GM18519 (cell line): ENCODE results near the gene TXNRD2.

ENCODE experiments used
- ATAC-seq: cut with Tn5 transposase; IDR thresholded peaks from one replicate; pipeline ENCODE4 v1.9.1; 2021; ENCODE audit warnings: mild to moderate bottlenecking, moderate library complexity; ENCODE audit not compliant: unreplicated experiment, low FRiP score

Gene TXNRD2

DNA sequence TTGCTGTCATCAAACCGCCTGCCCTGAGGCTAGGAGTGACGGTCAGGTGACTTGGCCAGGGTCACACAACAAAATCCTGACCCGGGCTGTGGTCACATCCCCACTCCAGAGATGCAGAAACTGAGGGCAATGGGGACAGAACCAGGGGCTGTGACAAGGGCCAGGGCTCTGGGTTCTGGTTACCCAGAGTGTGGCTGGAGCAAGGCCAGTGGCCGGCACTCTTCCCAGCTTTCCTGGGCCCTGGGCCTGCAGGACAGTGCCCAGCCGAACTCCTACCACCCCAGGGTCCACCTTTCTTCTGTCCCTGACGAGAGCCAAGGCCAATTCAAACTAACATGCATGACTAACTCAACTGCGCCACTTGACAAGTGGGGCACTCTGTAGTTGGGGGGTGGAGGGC, 39.1 kb upstream of the TXNRD2 start:
- ATAC-seq: no peak

GRCh38 chr22:19979712-19980493, 38.3 kb upstream of the TXNRD2 start:
- no peak for ATAC-seq

DNA sequence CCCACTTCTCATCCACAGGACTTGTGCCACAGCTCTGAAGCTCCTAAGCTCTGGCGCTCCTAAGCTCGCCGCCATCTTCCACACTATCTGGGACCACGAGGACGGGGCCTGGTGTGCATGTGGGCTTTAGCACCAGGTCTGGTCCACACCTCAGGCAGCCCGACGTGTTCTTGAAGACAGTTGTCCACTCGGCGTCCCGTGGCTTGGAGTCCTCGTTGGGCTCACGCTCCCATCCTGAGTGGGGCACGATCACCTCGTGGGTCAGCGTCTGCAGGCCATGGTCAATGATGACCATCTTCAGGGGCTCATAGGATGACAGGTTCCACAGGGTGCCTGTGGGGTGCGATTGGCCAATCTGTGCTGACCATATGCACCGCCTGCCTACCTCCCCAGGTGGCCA, 37.1 kb upstream of the TXNRD2 start:
- no peak for ATAC-seq

- ATAC-seq: no peak
These were observed 36.0 kb upstream of the TXNRD2 start for GRCh38 chr22:19977296-19978243.

DNA sequence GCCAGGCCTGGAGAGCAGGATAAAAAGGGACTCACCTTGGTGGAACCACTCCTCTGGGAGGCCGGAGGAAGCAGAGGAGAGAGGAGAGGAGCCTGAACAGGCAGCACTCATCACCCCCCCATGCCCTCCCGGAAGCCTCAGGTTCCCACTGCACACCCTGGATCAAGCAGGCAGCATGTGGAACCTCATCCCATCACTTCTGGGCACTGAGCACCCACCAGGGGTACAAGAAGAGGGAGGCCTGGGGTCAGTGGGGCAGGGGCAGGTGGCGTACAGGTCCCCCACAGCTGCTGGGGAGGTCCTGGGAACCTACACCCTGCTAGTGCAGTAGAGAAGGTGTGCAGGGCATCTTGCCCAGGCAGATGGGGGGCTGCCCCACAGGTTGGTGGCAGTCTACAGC, 35.1 kb upstream of the TXNRD2 start:
- no peak for ATAC-seq

DNA sequence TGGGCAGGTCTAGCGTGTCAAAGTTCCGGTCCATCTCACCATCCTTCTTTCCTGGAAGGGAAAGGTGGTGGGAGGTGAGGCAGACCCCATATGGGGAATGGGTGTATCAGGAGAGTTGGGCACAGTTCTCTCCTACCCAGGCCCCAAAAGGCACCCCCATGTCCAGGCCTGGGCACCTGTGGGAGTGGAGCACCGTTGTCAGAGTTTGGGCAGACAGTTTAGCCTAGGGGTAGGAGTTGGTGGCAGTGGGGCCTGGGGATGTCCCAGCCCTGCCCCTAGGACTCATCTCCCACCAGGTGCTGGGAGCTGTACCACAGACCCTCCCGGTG, 34.1 kb upstream of the TXNRD2 start:
- ATAC-seq: no peak

- ATAC-seq: no peak
These were observed 33.5 kb upstream of the TXNRD2 start for GRCh38 chr22:19974935-19975706.

DNA sequence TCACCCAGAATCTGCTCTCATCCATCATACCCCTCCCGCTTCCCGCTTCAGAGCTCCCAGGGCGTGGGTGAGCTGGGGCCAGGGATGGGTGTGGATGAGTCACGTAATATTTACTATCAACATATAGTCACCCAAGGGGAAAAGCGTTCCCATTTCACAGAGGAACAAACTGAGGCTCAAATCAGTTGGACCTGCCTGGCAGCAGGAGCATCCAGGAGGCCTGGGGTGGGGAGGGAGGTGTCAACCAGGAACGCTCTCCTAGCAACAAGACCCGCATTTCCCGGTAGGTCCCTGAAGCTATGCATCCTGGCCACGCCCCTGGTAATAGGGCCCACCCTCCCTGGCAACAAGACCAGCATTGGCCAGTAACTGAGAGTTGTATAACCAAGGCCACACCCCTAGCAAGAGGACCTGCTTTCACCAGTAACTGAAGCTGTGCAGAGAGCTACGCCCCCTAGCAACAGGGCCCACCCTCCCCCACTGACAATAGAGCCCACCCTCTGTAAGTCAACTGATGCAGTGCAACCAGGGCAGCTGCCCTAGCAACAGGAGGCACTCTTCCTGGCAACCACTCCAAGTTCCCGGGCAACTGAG, 32.7 kb upstream of the TXNRD2 start:
- ATAC-seq: no peak

DNA sequence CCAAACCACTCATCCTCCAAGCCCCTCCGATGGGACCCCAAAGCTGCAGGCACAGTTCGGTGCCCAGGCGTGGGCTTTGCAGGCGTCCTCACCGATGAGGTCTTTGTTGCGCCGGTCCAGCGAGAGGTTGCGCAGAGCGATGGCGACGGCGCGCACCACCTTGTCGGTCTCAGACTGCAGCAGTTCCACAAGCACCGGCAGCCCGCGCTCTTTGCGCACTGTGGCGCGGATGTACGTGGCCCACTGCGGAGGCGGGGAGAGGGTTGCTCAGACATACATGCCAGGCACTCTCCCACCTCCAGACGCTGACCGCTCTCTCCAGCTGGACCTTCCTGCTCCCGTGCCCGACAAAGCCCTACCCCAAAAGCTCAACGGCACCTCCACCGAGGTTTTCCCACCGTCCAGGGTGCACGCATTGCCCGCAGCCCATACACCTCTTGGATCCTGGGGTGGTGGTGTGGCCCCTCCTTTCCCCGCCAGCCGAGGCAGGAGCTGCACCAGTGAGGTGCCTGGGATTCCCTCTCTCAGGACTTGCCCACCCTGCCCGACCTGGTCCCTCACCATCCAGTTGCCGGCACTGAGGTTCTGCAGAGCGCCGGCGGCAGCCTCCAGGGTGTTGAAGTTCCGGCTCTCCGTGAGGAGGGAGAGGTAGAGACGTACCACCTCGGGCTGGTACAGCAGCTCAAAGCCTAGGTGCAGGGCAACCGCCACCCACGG, 32.1 kb upstream of the TXNRD2 start:
- ATAC-seq: no peak

DNA sequence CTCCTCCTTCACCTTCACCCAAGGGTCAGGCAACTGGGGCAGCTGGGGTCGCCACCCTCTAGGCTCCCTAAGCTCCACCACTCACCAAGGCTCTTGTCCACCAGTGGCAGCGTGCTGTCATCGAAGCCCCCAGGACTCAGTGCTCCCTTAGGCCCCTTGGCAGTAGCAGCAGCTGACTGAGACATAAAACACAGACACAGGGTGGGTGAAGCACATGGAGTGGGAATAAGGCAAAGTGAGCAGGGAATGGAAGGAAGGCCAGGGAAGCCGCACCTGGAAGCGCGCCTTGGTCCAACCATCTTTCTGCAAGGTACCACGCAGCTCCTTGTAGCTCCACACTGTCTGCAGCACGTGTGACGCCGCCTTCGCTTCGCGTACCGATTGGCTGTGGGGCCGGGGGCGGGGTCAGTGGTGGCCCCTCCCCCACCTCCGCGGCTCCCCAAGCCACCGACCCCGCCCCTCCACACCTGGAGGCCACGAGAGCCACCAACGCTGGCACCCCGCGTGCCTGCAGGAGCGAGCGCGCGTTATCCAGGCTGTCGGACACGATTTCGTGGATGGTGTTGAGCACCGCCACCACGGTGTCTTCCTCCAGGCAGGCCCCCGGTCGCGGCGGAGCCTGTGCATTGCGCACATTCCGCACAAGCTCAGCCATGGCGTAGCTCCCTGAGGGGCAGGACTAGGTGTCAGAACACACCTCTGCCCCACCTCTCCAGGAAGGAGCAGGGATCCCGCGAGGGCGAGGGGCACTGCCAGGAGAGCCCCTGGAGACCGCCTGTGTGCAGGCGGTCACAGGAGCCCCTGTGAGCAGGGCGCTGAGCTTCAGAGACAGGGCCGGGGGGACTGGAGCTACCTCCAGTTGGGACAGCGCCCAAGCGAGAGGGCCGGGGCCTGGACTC, 31.3 kb upstream of the TXNRD2 start:
- no peak for ATAC-seq

GRCh38 chr22:19972251-19972650, 30.6 kb upstream of the TXNRD2 start:
- ATAC-seq: no peak

- no peak for ATAC-seq
These were observed 29.9 kb upstream of the TXNRD2 start for GRCh38 chr22:19971276-19972124.

DNA sequence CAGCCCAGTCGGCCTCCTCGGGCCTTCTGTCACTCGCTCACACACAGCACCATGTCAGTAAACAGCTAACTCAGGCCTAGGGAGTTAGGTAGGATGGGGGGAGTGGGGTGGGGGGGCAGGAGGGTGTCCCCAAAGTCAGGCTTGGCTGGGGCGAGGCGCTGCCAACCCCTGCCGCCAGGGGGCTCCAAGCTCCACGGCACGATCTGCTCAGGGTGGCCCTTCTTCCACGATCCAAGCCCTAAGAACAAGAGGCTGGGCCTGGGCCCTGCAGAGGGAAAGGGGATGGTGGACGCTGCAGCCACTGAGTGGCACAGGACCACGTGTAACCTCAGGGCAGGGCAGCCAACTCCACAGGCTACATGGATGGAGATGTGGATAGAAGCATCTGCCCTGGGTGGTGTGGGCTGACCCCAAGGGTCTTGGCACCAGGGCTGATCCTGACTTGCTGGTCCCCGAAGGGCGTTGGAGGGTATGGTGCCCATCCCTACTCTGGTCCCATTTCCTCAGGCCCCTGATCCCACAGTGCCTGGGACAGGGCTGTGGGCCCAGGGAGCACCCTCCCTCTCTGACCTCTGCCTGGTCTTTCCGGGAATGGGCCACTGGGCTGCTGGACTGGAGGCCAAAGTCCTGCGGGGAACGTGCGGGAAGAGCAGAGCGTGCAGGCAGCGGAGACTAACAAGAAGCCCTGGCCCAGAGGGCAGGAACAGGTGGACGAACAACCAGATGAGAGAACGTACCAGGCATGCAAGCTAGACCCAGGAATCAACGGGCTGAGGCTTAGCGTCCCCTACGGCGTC, 29.1 kb upstream of the TXNRD2 start:
- no peak for ATAC-seq

DNA sequence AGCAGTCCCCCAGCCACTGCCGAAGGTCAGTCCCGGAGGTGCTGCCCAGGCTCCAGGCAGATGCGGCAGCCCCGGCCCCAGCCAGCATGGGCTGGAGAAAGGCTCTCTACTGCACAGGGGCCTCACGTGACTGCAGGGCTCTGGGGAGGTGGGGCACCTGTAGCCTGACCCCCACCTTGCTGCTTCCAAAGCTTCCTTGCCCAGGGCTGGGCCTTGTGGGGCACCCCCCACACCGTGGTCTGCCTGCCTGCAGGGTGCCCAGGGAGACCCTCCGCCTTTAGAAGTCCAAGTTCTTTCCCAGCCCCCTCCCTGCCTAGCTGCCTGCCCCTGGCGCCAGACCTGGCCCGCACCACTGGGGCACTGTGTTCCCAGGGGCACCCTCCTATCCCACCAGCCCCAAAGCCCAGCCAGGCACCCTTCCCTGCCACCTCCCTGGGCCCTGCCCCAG, 28.4 kb upstream of the TXNRD2 start:
- ATAC-seq: no peak

DNA sequence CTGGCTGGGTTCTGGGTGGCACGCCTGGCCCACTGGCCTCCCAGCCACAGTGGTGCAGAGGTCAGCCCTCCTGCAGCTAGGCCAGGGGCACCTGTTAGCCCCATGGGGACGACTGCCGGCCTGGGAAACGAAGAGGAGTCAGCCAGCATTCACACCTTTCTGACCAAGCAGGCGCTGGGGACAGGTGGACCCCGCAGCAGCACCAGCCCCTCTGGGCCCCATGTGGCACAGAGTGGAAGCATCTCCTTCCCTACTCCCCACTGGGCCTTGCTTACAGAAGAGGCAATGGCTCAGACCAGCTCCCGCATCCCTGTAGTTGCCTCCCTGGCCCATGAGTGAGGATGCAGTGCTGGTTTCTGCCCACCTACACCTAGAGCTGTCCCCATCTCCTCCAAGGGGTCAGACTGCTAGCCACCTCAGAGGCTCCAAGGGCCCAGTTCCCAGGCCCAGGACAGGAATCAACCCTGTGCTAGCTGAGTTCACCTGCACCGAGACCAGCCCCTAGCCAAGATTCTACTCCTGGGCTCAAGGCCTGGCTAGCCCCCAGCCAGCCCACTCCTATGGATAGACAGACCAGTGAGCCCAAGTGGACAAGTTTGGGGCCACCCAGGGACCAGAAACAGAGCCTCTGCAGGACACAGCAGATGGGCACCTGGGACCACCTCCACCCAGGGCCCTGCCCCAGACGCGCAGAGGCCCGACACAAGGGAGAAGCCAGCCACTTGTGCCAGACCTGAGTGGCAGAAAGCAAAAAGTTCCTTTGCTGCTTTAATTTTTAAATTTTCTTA, 27.7 kb upstream of the TXNRD2 start:
- ATAC-seq: no peak

DNA sequence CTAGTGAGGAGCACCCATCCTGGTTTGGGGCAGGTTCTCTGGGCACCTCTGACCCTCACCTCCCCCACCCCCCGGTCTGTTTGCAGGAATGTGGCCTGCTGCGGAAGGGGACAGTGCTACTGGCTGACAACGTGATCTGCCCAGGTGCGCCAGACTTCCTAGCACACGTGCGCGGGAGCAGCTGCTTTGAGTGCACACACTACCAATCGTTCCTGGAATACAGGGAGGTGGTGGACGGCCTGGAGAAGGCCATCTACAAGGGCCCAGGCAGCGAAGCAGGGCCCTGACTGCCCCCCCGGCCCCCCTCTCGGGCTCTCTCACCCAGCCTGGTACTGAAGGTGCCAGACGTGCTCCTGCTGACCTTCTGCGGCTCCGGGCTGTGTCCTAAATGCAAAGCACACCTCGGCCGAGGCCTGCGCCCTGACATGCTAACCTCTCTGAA, 26.9 kb upstream of the TXNRD2 start:
- ATAC-seq: no peak
